Neural progenitor cell (in vitro differentiated cells): ENCODE results near the gene ANO2. TPM values are rescaled to one million over a fixed set of nuclear protein-coding genes. Genes with fewer than 3 reads are reported as not detected.
A peak's percentile ranks its signal among the peaks of the same experiment; 100 is the strongest.
"Not testable (repeated sequence)": the region's sequence is repeated elsewhere in the genome, so short reads cannot be mapped to it uniquely, and the experiment has no call there.

Source experiments
- DNase-seq: peaks from one replicate; pipeline ENCODE4 v3.0.0-alpha.2; 2016; ENCODE audit warnings: low spot score
- H2AFZ ChIP-seq: fragments of 200-600 bp; sonication (generic); replicated peaks from 2 replicates; pipeline ENCODE4 v1.6.1; 2016; ENCODE audit warnings: antibody characterized with exemption
- H3F3A ChIP-seq: fragments of 200-600 bp; sonication (generic); 2 replicates; pipeline ENCODE4 v1.6.1; 2016; ENCODE audit warnings: antibody characterized with exemption, low read depth
- H3K27ac ChIP-seq: fragments of 200-600 bp; sonication (generic); 2 replicates; pipeline ENCODE4 v1.5.1; 2016; ENCODE audit warnings: mild to moderate bottlenecking
- H3K27me3 ChIP-seq: fragments of 200-600 bp; sonication (generic); 2 replicates; pipeline ENCODE4 v1.6.1; 2016; ENCODE audit warnings: mild to moderate bottlenecking, moderate library complexity
- H3K36me3 ChIP-seq: fragments of 200-600 bp; sonication (generic); 2 replicates; pipeline ENCODE4 v1.5.1; 2016
- H3K4me1 ChIP-seq: fragments of 200-600 bp; sonication (generic); 2 replicates; pipeline ENCODE4 v1.6.1; 2016; ENCODE audit warnings: mixed run types
- H3K4me2 ChIP-seq: fragments of 200-600 bp; sonication (generic); 2 replicates; pipeline ENCODE4 v1.6.1; 2016
- H3K4me3 ChIP-seq: fragments of 200-600 bp; sonication (generic); 2 replicates; pipeline ENCODE4 v1.5.1; 2016
- H3K79me2 ChIP-seq: fragments of 200-600 bp; sonication (generic); 2 replicates; pipeline ENCODE4 v1.6.1; 2016; ENCODE audit warnings: low read depth
- H3K9ac ChIP-seq: fragments of 200-600 bp; sonication (generic); 2 replicates; pipeline ENCODE4 v1.6.1; 2016
- H3K9me3 ChIP-seq: fragments of 200-600 bp; sonication (generic); 2 replicates; pipeline ENCODE4 v1.5.1; 2016; ENCODE audit warnings: low read depth
- H4K20me1 ChIP-seq: fragments of 200-600 bp; sonication (generic); 2 replicates; pipeline ENCODE4 v1.6.1; 2016; ENCODE audit warnings: low read depth
- H3K27ac Mint-ChIP-seq: 3 replicates; pipeline ENCODE4 v1.8.0; 2021; ENCODE audit warnings: mixed read lengths
- H3K27me3 Mint-ChIP-seq: 2 replicates; pipeline ENCODE4 v1.8.0; 2022; ENCODE audit warnings: low read depth, mild to moderate bottlenecking, inconsistent platforms, moderate library complexity, mixed read lengths; ENCODE audit not compliant: insufficient read depth
- H3K36me3 Mint-ChIP-seq: 3 replicates; pipeline ENCODE4 v1.8.0; 2021; ENCODE audit warnings: mixed read lengths
- H3K4me1 Mint-ChIP-seq: 3 replicates; pipeline ENCODE4 v1.8.0; 2021; ENCODE audit warnings: mixed read lengths
- H3K4me3 Mint-ChIP-seq: 3 replicates; pipeline ENCODE4 v1.8.0; 2021; ENCODE audit warnings: mild to moderate bottlenecking, moderate library complexity, mixed read lengths
- H3K9me3 Mint-ChIP-seq: 3 replicates; pipeline ENCODE4 v1.8.0; 2020; ENCODE audit warnings: mixed read lengths
- EZH2 ChIP-seq: fragments of 200-600 bp; sonication (generic); IDR thresholded peaks from 2 replicates; pipeline ENCODE4 v1.6.1; 2017; ENCODE audit warnings: antibody characterized with exemption, mild to moderate bottlenecking, moderate library complexity
- EZH2phosphoT487 ChIP-seq: fragments of 200-600 bp; sonication (generic); IDR thresholded peaks from 2 replicates; pipeline ENCODE4 v1.6.1; 2017; ENCODE audit warnings: antibody characterized with exemption
- total RNA-seq: library from RNA; depleted of rRNA; stranded (reverse); fragments of >200 nt; gene quantifications from 2 replicates; pipeline ENCODE4 v1.2.3, GENCODE V29; 2015; ENCODE audit warnings: low replicate concordance
- TF ChIP-seq, protein P1 (sequence below): fragments of 200-600 bp; sonication (generic); IDR thresholded peaks from 2 replicates; pipeline ENCODE4 v1.5.1; 2017; ENCODE audit warnings: antibody characterized with exemption, mild to moderate bottlenecking

The ANO2 gene
- total RNA-seq, 1 donor from 2014 or later = 4.8 TPM

- Histone ChIP-seq H3K36me3 (no peaks in the 10 kb centered on the region), H3K9ac (no peak overlapping the region), H2AFZ (no peak overlapping the region), H3K27ac (no peak overlapping the region), H3K4me3 (no peak overlapping the region), H3K27me3 (no peaks in the 10 kb centered on the region), H4K20me1 (no peaks in the 10 kb centered on the region), H3K4me2 (no peak overlapping the region), H3F3A (no peaks in the 10 kb centered on the region), H3K79me2 (no peaks in the 10 kb centered on the region), H3K9me3 (no peaks in the 10 kb centered on the region), H3K4me1 (peaks cover 7% of the 10 kb centered on the region)
- Mint-ChIP-seq H3K27ac (no peak overlapping the region), H3K9me3 (no peaks in the 10 kb centered on the region), H3K27me3 (peaks cover 4% of the 10 kb centered on the region), H3K36me3 (peaks cover 7% of the 10 kb centered on the region), H3K4me1 (peaks cover 10% of the 10 kb centered on the region), H3K4me3 (no peak overlapping the region)
- peak; percentile 25 for DNase-seq
- no peak for TF ChIP-seq EZH2
- TF ChIP-seq, protein P1, sequence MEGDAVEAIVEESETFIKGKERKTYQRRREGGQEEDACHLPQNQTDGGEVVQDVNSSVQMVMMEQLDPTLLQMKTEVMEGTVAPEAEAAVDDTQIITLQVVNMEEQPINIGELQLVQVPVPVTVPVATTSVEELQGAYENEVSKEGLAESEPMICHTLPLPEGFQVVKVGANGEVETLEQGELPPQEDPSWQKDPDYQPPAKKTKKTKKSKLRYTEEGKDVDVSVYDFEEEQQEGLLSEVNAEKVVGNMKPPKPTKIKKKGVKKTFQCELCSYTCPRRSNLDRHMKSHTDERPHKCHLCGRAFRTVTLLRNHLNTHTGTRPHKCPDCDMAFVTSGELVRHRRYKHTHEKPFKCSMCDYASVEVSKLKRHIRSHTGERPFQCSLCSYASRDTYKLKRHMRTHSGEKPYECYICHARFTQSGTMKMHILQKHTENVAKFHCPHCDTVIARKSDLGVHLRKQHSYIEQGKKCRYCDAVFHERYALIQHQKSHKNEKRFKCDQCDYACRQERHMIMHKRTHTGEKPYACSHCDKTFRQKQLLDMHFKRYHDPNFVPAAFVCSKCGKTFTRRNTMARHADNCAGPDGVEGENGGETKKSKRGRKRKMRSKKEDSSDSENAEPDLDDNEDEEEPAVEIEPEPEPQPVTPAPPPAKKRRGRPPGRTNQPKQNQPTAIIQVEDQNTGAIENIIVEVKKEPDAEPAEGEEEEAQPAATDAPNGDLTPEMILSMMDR = no peak
- no peak for TF ChIP-seq EZH2phosphoT487
These were observed 114.9 kb downstream of the ANO2 start for GRCh38 chr12:5830111-5830510.

GRCh38 chr12:5827591-5827990 lies 117.5 kb downstream of the ANO2 start:
- H3K36me3 ChIP-seq = no peaks in the 10 kb centered on the region
- no peaks in the 10 kb centered on the region for H3F3A ChIP-seq
- Mint-ChIP-seq H3K27me3 (peaks cover 4% of the 10 kb centered on the region), H3K9me3 (peaks cover 17% of the 10 kb centered on the region), H3K36me3 (peaks cover 8% of the 10 kb centered on the region), H3K4me1 (peaks cover 10% of the 10 kb centered on the region), H3K4me3 (no peak overlapping the region), H3K27ac (no peak overlapping the region)
- H3K79me2 ChIP-seq = no peaks in the 10 kb centered on the region
- DNase-seq = peak; percentile 46
- no peak overlapping the region for H3K27ac ChIP-seq
- no peaks in the 10 kb centered on the region for H3K27me3 ChIP-seq
- H3K9me3 ChIP-seq = no peaks in the 10 kb centered on the region
- H2AFZ ChIP-seq = no peak overlapping the region
- no peak for TF ChIP-seq EZH2
- TF ChIP-seq, protein P1 = no peak
- TF ChIP-seq EZH2phosphoT487 = no peak
- no peaks in the 10 kb centered on the region for H4K20me1 ChIP-seq
- peaks cover 7% of the 10 kb centered on the region for H3K4me1 ChIP-seq
- no peak overlapping the region for H3K4me3 ChIP-seq
- no peak overlapping the region for H3K4me2 ChIP-seq
- H3K9ac ChIP-seq = no peak overlapping the region

DNA sequence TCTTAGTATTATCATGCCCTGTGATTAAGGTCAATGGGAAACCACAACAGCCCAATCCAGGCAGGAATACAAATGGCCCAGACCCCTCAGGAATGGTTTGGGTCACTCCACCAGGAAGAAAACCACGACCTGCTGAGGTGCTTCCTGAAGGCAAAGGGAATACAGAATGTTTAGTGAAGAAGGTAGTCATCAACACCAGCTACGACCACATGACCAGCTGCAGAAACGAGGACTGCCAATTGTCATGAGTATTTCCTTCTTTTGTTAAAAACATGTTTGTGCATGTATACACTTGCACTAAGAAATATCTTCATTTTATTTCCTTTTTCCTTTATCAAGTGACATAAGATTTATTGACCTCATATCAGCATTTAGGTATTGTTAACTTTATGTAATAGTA lies 119.3 kb downstream of the ANO2 start:
- not testable (repeated sequence) for H3K27ac ChIP-seq, H3K9ac ChIP-seq, H3K4me3 ChIP-seq, H3K27me3 Mint-ChIP-seq, H2AFZ ChIP-seq, H3K4me2 ChIP-seq, DNase-seq, H3K27me3 ChIP-seq, H3K36me3 Mint-ChIP-seq, H3K4me1 ChIP-seq, H3F3A ChIP-seq, H3K36me3 ChIP-seq, H3K27ac Mint-ChIP-seq, H3K9me3 ChIP-seq, H3K79me2 ChIP-seq, H4K20me1 ChIP-seq, H3K4me3 Mint-ChIP-seq
- peaks cover 10% of the 10 kb centered on the region for H3K4me1 Mint-ChIP-seq
- peaks cover 28% of the 10 kb centered on the region for H3K9me3 Mint-ChIP-seq

- not testable (repeated sequence) for H3K27me3 Mint-ChIP-seq, DNase-seq, H2AFZ ChIP-seq, H3K27ac Mint-ChIP-seq, H3K4me1 Mint-ChIP-seq, H3K4me2 ChIP-seq, H3K27ac ChIP-seq, H3K36me3 Mint-ChIP-seq, H3K27me3 ChIP-seq, H3K4me1 ChIP-seq, H3K9ac ChIP-seq, H3K9me3 ChIP-seq, H3K4me3 ChIP-seq, H3K4me3 Mint-ChIP-seq, H4K20me1 ChIP-seq, H3K79me2 ChIP-seq, H3K36me3 ChIP-seq, H3F3A ChIP-seq
- H3K9me3 Mint-ChIP-seq = peaks cover 38% of the 10 kb centered on the region
These were observed 126.2 kb downstream of the ANO2 start for GRCh38 chr12:5818877-5819276.
